Stomach (tissue), 4 donors: ENCODE measurements around the gene FCAR.
"Not testable (repeated sequence)": the region's sequence is repeated elsewhere in the genome, so short reads cannot be mapped to it uniquely, and the experiment has no call there.

Source experiments
- EP300 ChIP-seq: sonication (generic); formaldehyde crosslinking; IDR thresholded peaks from one replicate; pipeline ENCODE4 v1.6.1; 2017; ENCODE audit warnings: antibody characterized with exemption
- POLR2A ChIP-seq, 4 donors: fragments of 450-650 bp; IDR thresholded peaks; one replicate each; pipeline ENCODE4 v1.6.1; 2016; ENCODE audit warnings: antibody characterized with exemption in 4 of 4, control low read depth in 2 of 4, mild to moderate bottlenecking in 1 of 4, moderate library complexity in 1 of 4
- POLR2AphosphoS5 ChIP-seq, 3 donors: sonication (generic); formaldehyde crosslinking; IDR thresholded peaks; one replicate each; pipeline ENCODE4 v1.6.1; 2016; ENCODE audit warnings: antibody characterized with exemption in 3 of 3
- TF ChIP-seq, protein P1 (sequence below), 7 experiments: fragments of 450-650 bp in 4 of 7; fragments of 200-600 bp in 3 of 7; sonication (generic) in 3 of 7; IDR thresholded peaks; one replicate each; pipeline ENCODE4 v1.5.1; 2016 to 2019; ENCODE audit warnings: antibody characterized with exemption in 7 of 7, control low read depth in 2 of 7, mild to moderate bottlenecking in 1 of 7

DNA sequence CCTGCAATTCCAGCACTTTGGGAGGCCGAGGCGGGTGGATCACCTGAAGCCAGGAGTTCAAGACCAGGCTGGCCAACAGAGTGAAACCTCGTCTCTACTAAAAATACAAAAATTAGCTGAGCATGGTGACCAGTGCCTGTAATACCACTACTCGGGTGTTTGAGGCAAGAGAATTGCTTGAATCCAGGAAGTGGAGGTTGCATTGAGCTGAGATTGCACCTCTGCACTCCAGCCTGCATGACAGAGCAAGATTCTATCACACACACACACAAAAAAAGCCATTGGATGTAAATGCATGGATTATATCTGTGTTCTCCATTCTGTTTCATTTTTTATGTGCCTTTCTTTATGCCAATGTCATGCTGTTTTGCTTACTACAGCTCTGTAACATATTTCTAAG lies 49.6 kb upstream of the FCAR start:
- TF ChIP-seq, protein P1, sequence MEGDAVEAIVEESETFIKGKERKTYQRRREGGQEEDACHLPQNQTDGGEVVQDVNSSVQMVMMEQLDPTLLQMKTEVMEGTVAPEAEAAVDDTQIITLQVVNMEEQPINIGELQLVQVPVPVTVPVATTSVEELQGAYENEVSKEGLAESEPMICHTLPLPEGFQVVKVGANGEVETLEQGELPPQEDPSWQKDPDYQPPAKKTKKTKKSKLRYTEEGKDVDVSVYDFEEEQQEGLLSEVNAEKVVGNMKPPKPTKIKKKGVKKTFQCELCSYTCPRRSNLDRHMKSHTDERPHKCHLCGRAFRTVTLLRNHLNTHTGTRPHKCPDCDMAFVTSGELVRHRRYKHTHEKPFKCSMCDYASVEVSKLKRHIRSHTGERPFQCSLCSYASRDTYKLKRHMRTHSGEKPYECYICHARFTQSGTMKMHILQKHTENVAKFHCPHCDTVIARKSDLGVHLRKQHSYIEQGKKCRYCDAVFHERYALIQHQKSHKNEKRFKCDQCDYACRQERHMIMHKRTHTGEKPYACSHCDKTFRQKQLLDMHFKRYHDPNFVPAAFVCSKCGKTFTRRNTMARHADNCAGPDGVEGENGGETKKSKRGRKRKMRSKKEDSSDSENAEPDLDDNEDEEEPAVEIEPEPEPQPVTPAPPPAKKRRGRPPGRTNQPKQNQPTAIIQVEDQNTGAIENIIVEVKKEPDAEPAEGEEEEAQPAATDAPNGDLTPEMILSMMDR (IDR thresholded peaks at IDR 0.05) = not testable (repeated sequence)
- not testable (repeated sequence) for TF ChIP-seq POLR2A (IDR thresholded peaks at IDR 0.05); POLR2AphosphoS5 (IDR thresholded peaks at IDR 0.05); EP300
